Measurements from ENCODE around the gene LNX2.

DNA sequence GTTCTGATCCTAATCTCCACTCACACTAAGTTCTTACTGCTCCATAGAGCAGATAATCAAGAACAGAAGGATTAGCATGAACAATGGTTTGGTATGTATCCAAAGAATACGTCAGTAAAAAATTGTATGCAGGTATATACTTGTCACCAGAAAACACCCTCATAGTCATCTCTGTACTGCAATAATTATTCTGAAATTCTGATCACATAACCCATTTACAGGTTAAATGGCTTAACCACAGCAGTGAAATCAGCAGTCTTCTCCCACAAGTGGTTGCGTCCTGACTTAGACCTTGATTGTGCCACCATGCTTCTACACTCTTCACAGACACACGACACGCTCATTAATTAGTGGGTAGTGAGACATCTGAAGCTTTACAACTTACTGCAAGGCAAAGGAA lies 50.9 kb downstream of the LNX2 start:
- TF ChIP-seq SIN3A (IDR thresholded peaks at IDR 0.05; ENCODE audit: borderline replicate concordance, insufficient read depth, low read length) (no peak), POLR2AphosphoS5 (IDR thresholded peaks at IDR 0.05; ENCODE audit: low read depth, low read length) (no peak), TAF1 (IDR thresholded peaks at IDR 0.05; ENCODE audit: borderline replicate concordance, insufficient read depth, low read length) (no peak)
- TF ChIP-seq, protein P1, sequence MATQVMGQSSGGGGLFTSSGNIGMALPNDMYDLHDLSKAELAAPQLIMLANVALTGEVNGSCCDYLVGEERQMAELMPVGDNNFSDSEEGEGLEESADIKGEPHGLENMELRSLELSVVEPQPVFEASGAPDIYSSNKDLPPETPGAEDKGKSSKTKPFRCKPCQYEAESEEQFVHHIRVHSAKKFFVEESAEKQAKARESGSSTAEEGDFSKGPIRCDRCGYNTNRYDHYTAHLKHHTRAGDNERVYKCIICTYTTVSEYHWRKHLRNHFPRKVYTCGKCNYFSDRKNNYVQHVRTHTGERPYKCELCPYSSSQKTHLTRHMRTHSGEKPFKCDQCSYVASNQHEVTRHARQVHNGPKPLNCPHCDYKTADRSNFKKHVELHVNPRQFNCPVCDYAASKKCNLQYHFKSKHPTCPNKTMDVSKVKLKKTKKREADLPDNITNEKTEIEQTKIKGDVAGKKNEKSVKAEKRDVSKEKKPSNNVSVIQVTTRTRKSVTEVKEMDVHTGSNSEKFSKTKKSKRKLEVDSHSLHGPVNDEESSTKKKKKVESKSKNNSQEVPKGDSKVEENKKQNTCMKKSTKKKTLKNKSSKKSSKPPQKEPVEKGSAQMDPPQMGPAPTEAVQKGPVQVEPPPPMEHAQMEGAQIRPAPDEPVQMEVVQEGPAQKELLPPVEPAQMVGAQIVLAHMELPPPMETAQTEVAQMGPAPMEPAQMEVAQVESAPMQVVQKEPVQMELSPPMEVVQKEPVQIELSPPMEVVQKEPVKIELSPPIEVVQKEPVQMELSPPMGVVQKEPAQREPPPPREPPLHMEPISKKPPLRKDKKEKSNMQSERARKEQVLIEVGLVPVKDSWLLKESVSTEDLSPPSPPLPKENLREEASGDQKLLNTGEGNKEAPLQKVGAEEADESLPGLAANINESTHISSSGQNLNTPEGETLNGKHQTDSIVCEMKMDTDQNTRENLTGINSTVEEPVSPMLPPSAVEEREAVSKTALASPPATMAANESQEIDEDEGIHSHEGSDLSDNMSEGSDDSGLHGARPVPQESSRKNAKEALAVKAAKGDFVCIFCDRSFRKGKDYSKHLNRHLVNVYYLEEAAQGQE (IDR thresholded peaks at IDR 0.05; ENCODE audit: insufficient read depth in 1 of 2, low read depth in 2 of 2, low read length in 2 of 2), result no peak
